ENCODE results near the gene CMTM5.

DNA sequence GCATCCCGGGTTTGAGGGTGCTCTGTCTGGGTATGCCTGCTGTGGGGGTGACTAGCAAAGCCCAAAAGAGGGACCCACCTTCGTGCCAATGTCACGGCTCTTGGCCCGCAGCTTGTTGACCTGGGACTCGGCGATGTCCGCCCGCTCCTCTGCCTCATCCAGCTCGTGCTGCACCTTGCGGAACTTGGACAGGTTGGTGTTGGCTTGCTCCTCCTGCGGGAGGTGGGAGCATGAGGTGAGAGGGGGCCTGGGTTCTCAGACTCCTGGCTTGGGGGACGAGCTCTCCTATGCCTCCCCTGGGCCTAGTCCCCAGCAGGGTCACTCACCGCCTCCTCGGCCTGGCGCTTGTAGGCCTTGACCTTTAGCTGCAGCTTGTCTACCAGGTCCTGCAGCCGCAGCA lies 36.8 kb downstream of the CMTM5 start:
- TF ChIP-seq, protein P1, sequence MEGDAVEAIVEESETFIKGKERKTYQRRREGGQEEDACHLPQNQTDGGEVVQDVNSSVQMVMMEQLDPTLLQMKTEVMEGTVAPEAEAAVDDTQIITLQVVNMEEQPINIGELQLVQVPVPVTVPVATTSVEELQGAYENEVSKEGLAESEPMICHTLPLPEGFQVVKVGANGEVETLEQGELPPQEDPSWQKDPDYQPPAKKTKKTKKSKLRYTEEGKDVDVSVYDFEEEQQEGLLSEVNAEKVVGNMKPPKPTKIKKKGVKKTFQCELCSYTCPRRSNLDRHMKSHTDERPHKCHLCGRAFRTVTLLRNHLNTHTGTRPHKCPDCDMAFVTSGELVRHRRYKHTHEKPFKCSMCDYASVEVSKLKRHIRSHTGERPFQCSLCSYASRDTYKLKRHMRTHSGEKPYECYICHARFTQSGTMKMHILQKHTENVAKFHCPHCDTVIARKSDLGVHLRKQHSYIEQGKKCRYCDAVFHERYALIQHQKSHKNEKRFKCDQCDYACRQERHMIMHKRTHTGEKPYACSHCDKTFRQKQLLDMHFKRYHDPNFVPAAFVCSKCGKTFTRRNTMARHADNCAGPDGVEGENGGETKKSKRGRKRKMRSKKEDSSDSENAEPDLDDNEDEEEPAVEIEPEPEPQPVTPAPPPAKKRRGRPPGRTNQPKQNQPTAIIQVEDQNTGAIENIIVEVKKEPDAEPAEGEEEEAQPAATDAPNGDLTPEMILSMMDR (IDR thresholded peaks at IDR 0.05; ENCODE audit: low read depth, low read length), result no peak
- TF ChIP-seq POLR2A (IDR thresholded peaks at IDR 0.05; ENCODE audit: extremely low read depth, insufficient read length), result no peak
